ENCODE results near the gene KCTD14. TPM values are rescaled to one million over a fixed set of nuclear protein-coding genes. Genes with fewer than 3 reads are reported as not detected.
"Not testable (repeated sequence)": the region's sequence is repeated elsewhere in the genome, so short reads cannot be mapped to it uniquely, and the experiment has no call there.

KCTD14 gene
- total RNA-seq, 4 donors from 2014 or later, result 0.19 to 5.3 (median 3.3) TPM

GRCh38 chr11:78025378-78025777 lies 2.3 kb upstream of the KCTD14 start:
- DNase-seq (ENCODE audit: low spot score in 2 of 2), result no peak
- intact Hi-C loops (cut with DNase I; ENCODE audit: low total_unique reads), result no loop called here
- TF ChIP-seq POLR2A (IDR thresholded peaks at IDR 0.05), result no peak
- H3K4me3 ChIP-seq (ENCODE audit: low read depth, poor library complexity, severe bottlenecking), result no peak overlapping the region

- DNase-seq (ENCODE audit: low spot score in 2 of 2), result no peak
- peak overlapping the region; percentile 25 for H3K4me3 ChIP-seq (ENCODE audit: low read depth, poor library complexity, severe bottlenecking)
- no peak for TF ChIP-seq POLR2A (IDR thresholded peaks at IDR 0.05)
- TF ChIP-seq, protein P1, sequence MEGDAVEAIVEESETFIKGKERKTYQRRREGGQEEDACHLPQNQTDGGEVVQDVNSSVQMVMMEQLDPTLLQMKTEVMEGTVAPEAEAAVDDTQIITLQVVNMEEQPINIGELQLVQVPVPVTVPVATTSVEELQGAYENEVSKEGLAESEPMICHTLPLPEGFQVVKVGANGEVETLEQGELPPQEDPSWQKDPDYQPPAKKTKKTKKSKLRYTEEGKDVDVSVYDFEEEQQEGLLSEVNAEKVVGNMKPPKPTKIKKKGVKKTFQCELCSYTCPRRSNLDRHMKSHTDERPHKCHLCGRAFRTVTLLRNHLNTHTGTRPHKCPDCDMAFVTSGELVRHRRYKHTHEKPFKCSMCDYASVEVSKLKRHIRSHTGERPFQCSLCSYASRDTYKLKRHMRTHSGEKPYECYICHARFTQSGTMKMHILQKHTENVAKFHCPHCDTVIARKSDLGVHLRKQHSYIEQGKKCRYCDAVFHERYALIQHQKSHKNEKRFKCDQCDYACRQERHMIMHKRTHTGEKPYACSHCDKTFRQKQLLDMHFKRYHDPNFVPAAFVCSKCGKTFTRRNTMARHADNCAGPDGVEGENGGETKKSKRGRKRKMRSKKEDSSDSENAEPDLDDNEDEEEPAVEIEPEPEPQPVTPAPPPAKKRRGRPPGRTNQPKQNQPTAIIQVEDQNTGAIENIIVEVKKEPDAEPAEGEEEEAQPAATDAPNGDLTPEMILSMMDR (IDR thresholded peaks at IDR 0.05), result no peak
- 79 to 87% methylated on average over 7 of the region's 7 CpGs for WGBS, 2 donors
- intact Hi-C loops (cut with DNase I; ENCODE audit: low total_unique reads), result no loop called here
Observed at GRCh38 chr11:78023426-78023825, 350 bp upstream of the KCTD14 start.

DNA sequence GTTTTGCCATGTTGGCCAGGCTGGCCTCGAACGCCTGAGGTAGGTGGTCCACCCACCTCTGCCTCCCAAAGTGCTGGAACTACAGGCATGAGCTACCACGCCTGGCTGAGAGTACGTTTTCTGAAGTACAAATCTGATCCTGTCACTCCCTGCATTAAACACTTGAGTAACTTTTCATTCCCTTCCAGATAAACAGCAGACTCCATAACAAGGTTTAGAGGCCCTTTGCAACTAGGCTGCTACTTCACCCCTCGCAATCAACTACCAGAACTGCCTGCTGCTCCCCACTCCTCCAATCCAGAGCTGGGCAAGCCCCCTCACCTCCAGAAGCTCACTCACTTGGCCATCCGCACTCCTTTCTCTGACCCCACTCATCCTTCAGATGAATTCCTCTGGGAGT lies 1.5 kb downstream of the KCTD14 start:
- H3K4me3 ChIP-seq (ENCODE audit: low read depth, poor library complexity, severe bottlenecking), result no peak overlapping the region
- intact Hi-C loops (cut with DNase I; ENCODE audit: low total_unique reads), result no loop called here
- no peak for DNase-seq (ENCODE audit: low spot score in 2 of 2)
- WGBS, 2 donors, result 90 to 94% methylated on average over 6 of the region's 6 CpGs
- TF ChIP-seq, protein P1 (IDR thresholded peaks at IDR 0.05), result no peak

GRCh38 chr11:78020246-78020645 lies 2.8 kb downstream of the KCTD14 start:
- DNase-seq (ENCODE audit: low spot score in 2 of 2), result no peak
- 46 to 49% methylated on average over 3 of the region's 3 CpGs for WGBS, 2 donors
- H3K4me3 ChIP-seq (ENCODE audit: low read depth, poor library complexity, severe bottlenecking), result no peak overlapping the region
- intact Hi-C loops (cut with DNase I; ENCODE audit: low total_unique reads), result no loop called here
- TF ChIP-seq POLR2A (IDR thresholded peaks at IDR 0.05), result no peak
- TF ChIP-seq, protein P1 (IDR thresholded peaks at IDR 0.05), result no peak

GRCh38 chr11:78019808-78020207 lies 3.3 kb downstream of the KCTD14 start:
- no peak for TF ChIP-seq POLR2A (IDR thresholded peaks at IDR 0.05)
- TF ChIP-seq, protein P1 (IDR thresholded peaks at IDR 0.05), result no peak
- no peak overlapping the region for H3K4me3 ChIP-seq (ENCODE audit: low read depth, poor library complexity, severe bottlenecking)
- intact Hi-C loops (cut with DNase I; ENCODE audit: low total_unique reads), result no loop called here
- DNase-seq (ENCODE audit: low spot score in 2 of 2), result no peak
- 47 to 68% methylated on average over 4 of the region's 4 CpGs for WGBS, 2 donors

DNA sequence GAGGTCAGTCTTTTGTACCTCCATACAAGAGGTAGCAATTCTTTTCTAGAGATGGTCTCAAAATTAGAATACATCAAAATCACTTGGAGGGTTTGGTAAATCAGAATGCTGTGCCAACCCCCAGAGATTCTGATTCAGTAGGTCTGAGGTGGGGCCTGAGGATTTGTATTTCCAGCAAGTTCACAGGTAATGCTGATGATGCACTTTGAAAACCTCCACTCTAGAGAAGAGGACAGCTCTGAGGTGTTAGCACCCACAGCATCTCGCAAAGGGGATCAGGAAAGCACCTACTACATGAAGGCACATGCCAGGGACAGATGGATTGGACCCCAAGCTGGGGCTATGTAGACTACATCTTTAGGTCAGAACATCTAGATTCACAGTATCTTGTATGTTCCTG lies 7.2 kb downstream of the KCTD14 start:
- no peak for DNase-seq (ENCODE audit: low spot score in 2 of 2)
- intact Hi-C loops (cut with DNase I; ENCODE audit: low total_unique reads), result no loop called here
- 90 to 95% methylated on average over 1 of the region's 1 CpG for WGBS, 2 donors
- no peak overlapping the region for H3K4me3 ChIP-seq (ENCODE audit: low read depth, poor library complexity, severe bottlenecking)
- TF ChIP-seq, protein P1 (IDR thresholded peaks at IDR 0.05), result no peak
- no peak for TF ChIP-seq POLR2A (IDR thresholded peaks at IDR 0.05)

DNA sequence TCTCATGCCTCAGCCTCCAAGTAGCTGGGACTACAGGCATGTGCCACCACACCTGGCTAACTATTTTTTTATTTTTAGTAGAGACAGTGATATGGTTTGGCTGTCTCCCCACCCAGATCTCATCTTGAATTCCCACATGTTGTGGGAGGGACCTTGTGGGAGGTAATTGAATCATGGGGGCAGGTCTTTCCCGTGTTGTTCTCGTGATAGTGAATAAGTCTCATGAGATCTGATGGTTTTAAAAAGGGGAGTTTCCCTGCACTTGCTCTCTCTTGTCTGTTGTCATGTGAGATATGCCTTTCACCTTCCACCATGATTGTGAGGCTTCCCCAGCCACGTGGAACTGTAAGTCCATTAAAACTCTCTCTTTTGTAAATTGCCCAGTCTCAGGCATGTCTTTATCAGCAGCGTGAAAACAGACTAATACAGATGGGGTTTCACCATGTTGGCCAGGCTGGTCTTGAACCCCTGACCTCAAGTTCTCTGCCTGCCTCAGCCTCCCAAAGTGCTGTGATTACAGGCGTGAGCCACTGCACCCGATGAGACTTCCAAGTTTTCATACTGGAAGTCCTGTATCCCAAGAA lies 8.0 kb downstream of the KCTD14 start:
- intact Hi-C loops (cut with DNase I; ENCODE audit: low total_unique reads); DNase-seq (ENCODE audit: low spot score in 2 of 2); H3K4me3 ChIP-seq (ENCODE audit: low read depth, poor library complexity, severe bottlenecking): not testable (repeated sequence)
- WGBS, 2 donors, result 59 to 68% methylated on average over 6 of the region's 6 CpGs
